Cerebellar nuclear complex (tissue), 1 donor: ENCODE results near the gene BICDL1.

Experiments used
- DNase-seq, 2 experiments: peaks; one replicate each; lab custom pipeline; 2025; lab: John Stamatoyannopoulos, UW

The BICDL1 gene

GRCh38 chr12:120125792-120126634, 137.0 kb downstream of the BICDL1 start:
- no peak for DNase-seq

DNA sequence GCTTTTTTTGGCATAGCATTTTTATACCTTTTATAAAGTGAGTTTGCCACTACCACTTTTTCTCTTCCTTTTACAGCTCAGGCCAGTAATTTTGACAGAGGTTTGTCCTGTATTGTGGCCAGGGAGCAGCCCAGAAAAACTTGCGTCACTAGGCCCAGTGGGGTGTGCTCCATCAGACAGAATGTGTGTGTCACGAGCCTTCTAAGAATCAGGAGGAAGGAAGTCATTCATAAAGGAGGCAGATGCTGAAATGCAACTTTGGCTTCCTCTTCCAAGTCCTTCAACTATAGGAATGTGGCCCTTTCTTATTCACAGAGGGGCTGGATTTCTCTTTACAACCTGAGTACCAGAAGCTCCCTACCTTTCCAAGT, 137.6 kb downstream of the BICDL1 start:
- no peak for DNase-seq

DNA sequence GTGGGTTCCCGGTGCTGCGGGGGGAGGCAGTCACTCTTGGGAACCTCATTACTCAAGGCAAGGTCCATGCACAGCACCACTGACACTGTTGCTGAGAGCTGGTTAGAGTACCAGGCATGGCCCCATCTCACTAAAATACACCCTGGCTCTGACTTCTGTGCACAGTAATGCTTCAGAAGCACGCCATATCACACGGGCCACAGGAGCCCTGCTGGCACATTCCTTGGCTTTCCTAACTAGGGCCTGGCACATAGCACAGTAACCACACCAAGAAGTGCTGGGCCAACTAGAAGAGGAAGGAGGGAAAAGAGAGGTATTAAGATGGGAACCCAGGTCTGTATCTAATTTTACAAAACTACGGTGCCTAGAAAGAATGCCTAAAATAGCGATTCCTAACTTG, 141.0 kb downstream of the BICDL1 start:
- DNase-seq: no peak

DNA sequence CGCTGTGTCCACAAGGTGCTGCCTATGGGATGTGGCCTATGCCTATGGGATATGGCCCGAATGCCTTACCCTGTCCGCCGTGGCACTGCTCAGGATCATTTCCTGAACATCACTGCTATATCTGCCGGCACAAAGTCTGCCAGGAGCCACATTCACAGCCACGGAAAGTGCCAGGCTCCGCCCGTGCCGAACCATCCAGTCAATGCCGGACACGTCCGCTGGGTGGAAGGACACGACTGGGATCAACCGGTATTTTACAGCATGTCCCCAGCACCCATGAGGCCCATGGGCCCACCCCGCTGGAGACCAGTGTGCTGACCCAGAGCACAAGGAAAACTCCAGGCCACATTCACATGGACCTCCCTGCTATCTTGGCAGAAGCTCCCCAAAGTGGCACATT, 142.1 kb downstream of the BICDL1 start:
- no peak for DNase-seq

DNA sequence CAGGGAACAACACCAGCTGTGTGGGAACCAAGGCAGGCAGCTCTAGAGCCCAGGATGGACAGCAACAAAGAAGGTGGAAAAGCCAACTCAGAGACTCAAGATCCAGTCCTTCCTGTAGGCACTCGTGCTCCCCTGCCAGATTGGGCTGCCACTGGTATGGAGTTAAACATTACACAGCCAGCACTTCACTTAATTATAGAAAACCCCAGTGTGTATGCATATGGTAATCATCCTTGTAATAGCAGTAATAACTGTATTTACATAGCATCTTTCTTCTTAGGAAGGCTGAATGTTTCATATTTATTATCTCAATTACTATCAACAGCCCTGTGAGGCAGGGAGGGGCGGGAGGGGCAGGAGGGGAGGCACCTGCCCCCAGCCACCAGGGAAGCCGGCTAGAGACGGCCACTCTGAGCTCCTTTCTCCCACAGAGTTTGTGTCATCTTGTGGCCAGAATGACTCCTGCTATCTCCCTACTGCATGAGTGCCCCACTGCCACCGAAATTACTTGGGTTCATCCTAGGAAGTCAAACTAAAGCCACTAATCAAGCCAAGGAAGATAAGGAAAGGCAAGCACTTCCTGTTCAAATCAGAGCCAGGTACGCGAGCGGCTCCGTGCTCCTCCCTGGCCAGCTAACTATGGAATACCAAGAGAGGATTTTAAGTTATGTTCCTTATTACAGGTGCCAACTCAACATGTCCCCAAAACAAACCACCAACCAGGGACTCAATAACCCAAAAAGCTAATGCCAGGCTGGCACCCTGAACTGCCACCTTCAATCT, 143.2 kb downstream of the BICDL1 start:
- no peak for DNase-seq

DNA sequence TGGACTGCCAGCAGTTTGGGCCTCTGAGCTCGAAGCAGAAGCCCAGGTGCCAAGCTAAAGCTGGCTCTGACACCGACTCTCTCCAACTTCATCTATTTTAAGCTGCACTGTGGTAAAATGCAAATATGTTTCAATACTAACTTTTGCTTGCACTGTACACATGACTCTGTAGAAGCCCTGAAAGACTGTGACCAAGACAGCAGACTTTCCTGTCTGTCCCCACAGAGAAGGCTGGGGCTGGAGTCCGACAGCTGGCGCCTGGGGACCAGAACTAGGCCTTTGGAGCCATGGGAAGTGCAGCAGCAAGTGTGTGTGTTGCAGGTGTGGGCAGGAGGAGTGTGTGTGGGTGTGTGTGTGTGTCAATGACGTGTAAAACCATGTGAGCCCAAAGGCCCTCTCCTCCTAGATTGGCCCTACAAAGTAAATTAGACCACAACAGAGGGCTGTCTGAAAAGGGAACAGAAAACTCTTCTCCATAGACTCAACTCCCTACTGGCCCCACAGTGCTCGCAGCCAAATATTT, 143.9 kb downstream of the BICDL1 start:
- DNase-seq: no peak

DNA sequence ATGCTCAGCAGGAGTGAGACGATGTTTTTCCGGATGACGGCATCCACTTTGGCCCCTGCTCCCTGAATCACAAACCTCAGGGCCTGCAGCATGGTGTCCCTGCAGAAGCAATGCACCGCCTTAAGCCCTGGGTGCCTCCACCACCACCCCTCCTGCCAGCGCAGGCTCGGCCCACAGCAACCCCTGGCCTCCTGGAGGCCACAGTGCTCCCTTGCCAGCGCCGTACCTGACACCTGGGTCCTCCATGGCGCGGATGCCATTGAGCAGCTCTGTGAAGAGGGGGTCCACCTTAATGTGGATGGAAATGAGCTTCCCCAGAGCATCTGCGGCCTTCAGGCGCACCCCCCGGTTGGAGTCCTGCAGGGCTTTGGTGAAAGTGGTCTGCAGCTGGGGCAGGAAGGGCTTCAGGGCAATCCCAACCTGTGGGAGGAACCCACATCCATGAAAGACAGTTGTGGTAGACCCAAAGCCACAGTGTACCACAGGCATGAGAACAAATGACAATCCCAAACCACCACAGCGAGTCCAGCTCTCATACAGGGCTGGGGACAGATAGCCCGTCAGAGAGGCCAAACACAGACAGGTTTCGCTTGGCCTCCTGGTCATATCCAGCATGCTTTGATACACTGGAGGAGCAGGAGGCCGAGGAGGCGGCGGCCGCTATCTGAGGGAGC, 145.4 kb downstream of the BICDL1 start:
- no peak for DNase-seq

DNA sequence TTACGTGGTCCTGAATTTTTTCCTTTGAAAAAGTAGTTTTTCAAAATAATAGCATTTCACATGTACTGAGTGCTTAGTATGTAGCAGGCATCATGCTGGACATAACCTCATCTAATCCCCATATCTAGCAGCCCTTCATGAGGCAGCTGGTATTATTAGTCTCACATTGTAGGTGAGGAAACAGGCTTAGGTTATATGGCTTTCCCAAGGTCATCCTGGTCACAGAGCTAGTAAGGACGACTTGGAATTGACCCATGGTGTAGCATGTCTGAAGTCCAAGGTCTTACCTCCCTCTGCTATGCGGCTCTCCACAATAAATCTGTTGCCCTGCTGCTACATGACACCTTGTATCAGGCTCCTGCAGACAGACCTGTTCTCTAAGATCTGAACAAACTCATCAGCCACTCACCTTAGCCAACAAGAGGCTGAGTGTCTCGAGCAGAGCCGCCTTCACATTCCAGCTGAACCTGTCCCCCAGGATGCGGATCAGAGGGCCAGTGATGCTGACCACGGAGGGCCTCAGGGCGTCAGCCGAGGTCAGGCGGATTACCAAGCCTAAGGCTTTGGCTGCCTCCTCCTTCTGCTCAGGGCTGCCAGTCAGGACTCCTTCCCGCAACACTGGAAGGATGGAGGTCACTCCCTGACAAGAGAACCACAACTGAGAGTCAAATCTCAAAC, 147.2 kb downstream of the BICDL1 start:
- DNase-seq: no peak

GRCh38 chr12:120137833-120138232, 148.8 kb downstream of the BICDL1 start:
- no peak for DNase-seq

- DNase-seq: no peak
These were observed 149.3 kb downstream of the BICDL1 start for GRCh38 chr12:120138366-120138765.

DNA sequence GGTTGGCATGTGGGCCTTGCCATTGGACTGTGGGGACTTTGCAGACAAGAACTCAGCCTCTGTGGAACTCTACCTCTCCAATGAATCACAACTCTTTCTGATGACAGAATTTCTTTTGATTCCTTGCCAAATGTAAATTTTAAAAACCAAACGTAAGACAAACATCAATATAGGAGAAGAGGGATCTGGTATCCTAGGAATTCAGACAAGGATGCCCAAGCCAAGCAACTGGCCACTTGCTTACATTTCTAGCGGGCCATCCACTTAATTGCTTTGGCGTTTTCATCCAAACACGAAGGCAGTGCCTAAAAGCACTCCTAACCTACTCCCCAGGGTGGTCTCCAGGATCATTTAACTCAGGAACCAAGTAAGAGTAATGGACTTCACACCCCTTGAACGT, 150.9 kb downstream of the BICDL1 start:
- no peak for DNase-seq

GRCh38 chr12:120140603-120141002, 151.6 kb downstream of the BICDL1 start:
- DNase-seq: no peak

DNA sequence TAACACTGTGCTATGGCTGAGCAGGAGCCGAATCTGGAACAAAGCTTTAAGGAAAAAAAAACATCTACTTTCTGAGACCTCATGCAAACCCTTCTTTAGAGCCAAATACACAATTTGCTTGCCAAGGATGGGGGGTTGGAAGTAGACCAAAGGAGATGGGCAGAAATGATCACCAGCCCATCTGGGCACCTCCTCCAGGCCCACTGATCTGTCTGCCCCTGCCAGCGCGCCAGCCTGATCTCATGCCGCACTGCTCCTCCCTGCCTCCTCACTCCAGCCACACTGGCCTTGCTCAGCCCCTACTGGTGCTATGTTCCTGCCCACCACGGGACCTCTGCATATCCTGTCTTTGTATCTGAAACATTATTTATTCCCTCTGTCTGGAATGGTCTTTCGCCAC, 152.3 kb downstream of the BICDL1 start:
- peak; percentile 4 to 30 for DNase-seq

GRCh38 chr12:120142231-120142877, 153.3 kb downstream of the BICDL1 start:
- no peak for DNase-seq
